LNCaP clone FGC (cell line): ENCODE results near the gene TRIM8.

Experiments used
- DNase-seq: peaks from one replicate; pipeline ENCODE4 v3.0.0-alpha.2; 2011; ENCODE audit warnings: low read depth
- H3K4me3 ChIP-seq: 2 replicates; pipeline ENCODE4 v1.5.1; 2011; ENCODE audit warnings: mild to moderate bottlenecking, low read depth, low read length, control low read depth
- CTCF ChIP-seq: IDR thresholded peaks from 2 replicates; pipeline ENCODE4 v1.5.1; 2012; ENCODE audit warnings: mild to moderate bottlenecking; ENCODE audit not compliant: control insufficient read depth, insufficient read depth; ENCODE audit errors: extremely low read depth

TRIM8 gene

GRCh38 chr10:102647443-102648268 lies 3.4 kb downstream of the TRIM8 start:
- TF ChIP-seq CTCF, result no peak
- DNase-seq, result no peak
- H3K4me3 ChIP-seq, result no peak overlapping the region

GRCh38 chr10:102648269-102648888 lies 4.1 kb downstream of the TRIM8 start:
- no peak for DNase-seq
- H3K4me3 ChIP-seq, result no peak overlapping the region
- no peak for TF ChIP-seq CTCF

GRCh38 chr10:102648889-102649796 lies 4.9 kb downstream of the TRIM8 start:
- TF ChIP-seq CTCF, result no peak
- no peak overlapping the region for H3K4me3 ChIP-seq
- DNase-seq, result no peak

- no peak overlapping the region for H3K4me3 ChIP-seq
- no peak for DNase-seq
- TF ChIP-seq CTCF, result no peak
These were observed 5.7 kb downstream of the TRIM8 start for GRCh38 chr10:102649797-102650654.

GRCh38 chr10:102650655-102651454 lies 6.6 kb downstream of the TRIM8 start:
- no peak for TF ChIP-seq CTCF
- no peak for DNase-seq
- no peak overlapping the region for H3K4me3 ChIP-seq
